ENCODE measurements around the gene PARP12. TPM values are rescaled to one million over a fixed set of nuclear protein-coding genes. Genes with fewer than 3 reads are reported as not detected.

The PARP12 gene
- total RNA-seq, 6 experiments from 2014 or later = 15.7 to 33.1 (median 23.3) TPM

- 76% methylated on average over 5 of the region's 5 CpGs for WGBS (ENCODE audit: insufficient coverage, low coverage, low lambda C conversion rate, missing lambda C conversion rate)
Measured at GRCh38 chr7:139991269-139991666, 71.5 kb downstream of the PARP12 start.

DNA sequence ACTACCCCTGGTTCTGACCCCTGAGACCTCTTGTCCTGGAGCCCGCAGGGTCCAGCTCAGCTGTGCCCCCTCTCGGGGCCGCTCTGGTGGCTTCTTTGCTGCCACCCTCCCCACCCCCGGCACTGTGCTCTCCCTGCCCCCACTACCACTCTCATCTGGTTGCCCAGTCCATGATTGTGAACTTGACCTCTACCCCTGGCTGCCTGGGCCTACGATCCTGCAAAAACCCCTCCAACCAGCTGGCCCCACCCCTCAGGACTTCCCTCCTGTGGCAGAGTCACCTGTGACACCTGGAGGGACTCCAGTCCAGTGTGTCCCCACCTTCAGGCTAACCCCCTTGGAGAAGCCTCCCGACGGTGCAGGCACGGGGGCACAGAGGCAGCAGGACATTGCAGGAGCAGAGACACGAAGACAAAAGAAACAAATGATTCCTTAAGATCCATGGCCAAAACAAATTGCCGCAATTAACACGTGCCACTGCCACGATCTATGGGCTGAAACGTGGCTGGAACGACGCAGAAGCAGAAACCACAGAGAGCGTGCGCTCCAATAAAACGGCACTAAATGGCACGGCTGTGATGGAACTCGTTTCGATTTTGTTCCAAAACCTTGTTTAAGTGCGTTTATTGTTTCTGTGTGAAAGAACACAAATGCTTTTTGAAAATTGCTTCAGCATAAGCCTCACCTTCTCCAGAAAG is 72.0 kb downstream of the PARP12 start:
- H3K27me3 ChIP-seq = no peaks in the 10 kb centered on the region
- TF ChIP-seq POLR2A (IDR thresholded peaks at IDR 0.05) = no peak
- TF ChIP-seq, protein P1, sequence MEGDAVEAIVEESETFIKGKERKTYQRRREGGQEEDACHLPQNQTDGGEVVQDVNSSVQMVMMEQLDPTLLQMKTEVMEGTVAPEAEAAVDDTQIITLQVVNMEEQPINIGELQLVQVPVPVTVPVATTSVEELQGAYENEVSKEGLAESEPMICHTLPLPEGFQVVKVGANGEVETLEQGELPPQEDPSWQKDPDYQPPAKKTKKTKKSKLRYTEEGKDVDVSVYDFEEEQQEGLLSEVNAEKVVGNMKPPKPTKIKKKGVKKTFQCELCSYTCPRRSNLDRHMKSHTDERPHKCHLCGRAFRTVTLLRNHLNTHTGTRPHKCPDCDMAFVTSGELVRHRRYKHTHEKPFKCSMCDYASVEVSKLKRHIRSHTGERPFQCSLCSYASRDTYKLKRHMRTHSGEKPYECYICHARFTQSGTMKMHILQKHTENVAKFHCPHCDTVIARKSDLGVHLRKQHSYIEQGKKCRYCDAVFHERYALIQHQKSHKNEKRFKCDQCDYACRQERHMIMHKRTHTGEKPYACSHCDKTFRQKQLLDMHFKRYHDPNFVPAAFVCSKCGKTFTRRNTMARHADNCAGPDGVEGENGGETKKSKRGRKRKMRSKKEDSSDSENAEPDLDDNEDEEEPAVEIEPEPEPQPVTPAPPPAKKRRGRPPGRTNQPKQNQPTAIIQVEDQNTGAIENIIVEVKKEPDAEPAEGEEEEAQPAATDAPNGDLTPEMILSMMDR (IDR thresholded peaks at IDR 0.05) = no peak
- H3K9me3 ChIP-seq = no peaks in the 10 kb centered on the region
- intact Hi-C loops (cut with DNase I) = loop anchor here (10.0 kb wide), 3 partner anchors 206 to 376 kb away; no protein-coding TSS in a partner anchor
- ATAC-seq (no peak), DNase-seq (no peak)
- 92% methylated on average over 10 of the region's 22 CpGs for WGBS (ENCODE audit: insufficient coverage, low coverage, low lambda C conversion rate, missing lambda C conversion rate)
- no peaks in the 10 kb centered on the region for H3K4me1 ChIP-seq
- H3K36me3 ChIP-seq = no peaks in the 10 kb centered on the region
- no peak overlapping the region for H3K27ac ChIP-seq
- H3K4me3 ChIP-seq = no peak overlapping the region

More at GRCh38 chr7:139991269-139991666, 71.5 kb downstream of the PARP12 start:
- H3K4me1 ChIP-seq = no peaks in the 10 kb centered on the region
- H3K36me3 ChIP-seq = no peaks in the 10 kb centered on the region
- H3K4me3 ChIP-seq = no peak overlapping the region
- ATAC-seq (no peak), DNase-seq (no peak)
- H3K27ac ChIP-seq = no peak overlapping the region
- H3K9me3 ChIP-seq = no peaks in the 10 kb centered on the region
- TF ChIP-seq, protein P1 (IDR thresholded peaks at IDR 0.05) = no peak
- TF ChIP-seq POLR2A (IDR thresholded peaks at IDR 0.05) = no peak
- intact Hi-C loops (cut with DNase I) = loop anchor here (10.0 kb wide), 3 partner anchors 206 to 376 kb away; no protein-coding TSS in a partner anchor
- no peaks in the 10 kb centered on the region for H3K27me3 ChIP-seq

DNA sequence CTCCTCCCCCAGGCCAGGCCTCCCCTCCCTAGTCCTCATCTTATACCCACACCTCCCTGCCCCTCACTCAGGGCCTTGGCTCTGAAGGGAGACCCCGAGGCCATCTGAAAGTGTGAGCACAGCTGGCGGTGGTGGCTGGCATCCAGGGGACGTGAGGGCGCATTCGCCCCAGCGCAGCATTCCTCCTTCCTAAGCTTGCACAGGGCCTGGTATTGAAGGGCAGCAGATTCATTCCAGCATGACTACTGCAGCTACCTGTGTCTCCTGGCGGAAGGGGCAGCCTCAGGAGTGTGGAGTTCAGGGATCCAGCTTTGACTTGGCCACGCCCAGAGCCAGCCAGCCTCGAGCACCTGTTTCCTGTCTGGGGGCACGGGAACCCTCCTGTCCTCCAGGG is 72.6 kb downstream of the PARP12 start:
- ATAC-seq = no peak
- Histone ChIP-seq H3K36me3 (no peaks in the 10 kb centered on the region), H3K27ac (no peak overlapping the region), H3K4me3 (no peak overlapping the region), H3K4me1 (no peaks in the 10 kb centered on the region), H3K27me3 (no peaks in the 10 kb centered on the region), H3K9me3 (no peaks in the 10 kb centered on the region)
- no peak for DNase-seq
- intact Hi-C loops (cut with DNase I) = loop anchor here (10.0 kb wide), 3 partner anchors 205 to 375 kb away; no protein-coding TSS in a partner anchor
- WGBS (ENCODE audit: insufficient coverage, low coverage, low lambda C conversion rate, missing lambda C conversion rate) = 97% methylated on average over 6 of the region's 10 CpGs
- TF ChIP-seq, protein P1 (IDR thresholded peaks at IDR 0.05) = no peak
- TF ChIP-seq POLR2A (IDR thresholded peaks at IDR 0.05) = no peak

DNA sequence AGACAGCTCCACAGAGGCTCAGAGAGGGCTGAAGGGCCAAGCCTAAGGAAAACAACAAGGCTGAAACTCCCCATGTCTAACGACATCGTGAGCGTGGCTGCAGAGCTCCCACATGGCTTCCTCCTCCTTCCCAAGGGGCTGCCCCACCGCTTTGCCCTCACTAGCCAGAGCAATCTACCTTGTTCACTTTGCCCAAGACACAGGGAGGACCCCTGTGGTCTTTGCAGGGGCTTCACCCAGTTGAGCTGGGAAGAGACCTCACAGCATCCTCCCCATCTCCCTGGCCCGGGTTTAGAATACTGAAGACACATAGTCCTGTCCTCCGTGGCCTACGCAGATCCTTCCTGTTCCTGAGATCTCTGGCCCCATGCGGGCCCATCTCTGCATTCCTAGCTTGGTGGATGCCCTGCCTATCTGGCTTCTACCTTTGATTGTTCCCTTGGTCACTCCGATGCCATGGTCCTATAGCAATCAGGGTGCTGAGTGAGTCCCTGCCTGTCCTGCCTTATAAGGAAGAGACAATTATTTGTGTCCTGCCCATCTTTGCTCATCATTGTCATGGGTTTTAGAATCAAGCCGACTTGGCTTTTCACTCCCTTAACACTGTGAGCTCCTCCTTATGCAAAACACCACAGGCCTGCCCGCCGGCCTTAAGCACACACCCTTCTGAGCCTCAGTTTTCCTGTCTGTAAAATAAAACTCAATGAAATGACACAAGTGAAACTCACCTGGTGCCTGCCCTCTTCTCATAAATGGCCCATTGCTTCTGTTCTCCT is 73.2 kb downstream of the PARP12 start:
- 87% methylated on average over 4 of the region's 12 CpGs for WGBS (ENCODE audit: insufficient coverage, low coverage, low lambda C conversion rate, missing lambda C conversion rate)
- intact Hi-C loops (cut with DNase I) = loop anchor here (10.0 kb wide), 3 partner anchors 205 to 375 kb away; no protein-coding TSS in a partner anchor
- no peaks in the 10 kb centered on the region for H3K36me3 ChIP-seq
- no peak overlapping the region for H3K27ac ChIP-seq
- DNase-seq = no peak
- H3K9me3 ChIP-seq = no peaks in the 10 kb centered on the region
- H3K4me3 ChIP-seq = no peak overlapping the region
- no peaks in the 10 kb centered on the region for H3K4me1 ChIP-seq
- H3K27me3 ChIP-seq = no peaks in the 10 kb centered on the region
- TF ChIP-seq, protein P1 (IDR thresholded peaks at IDR 0.05) = no peak
- no peak for TF ChIP-seq POLR2A (IDR thresholded peaks at IDR 0.05)
- no peak for ATAC-seq

Data from right lobe of liver (tissue), 6 donors.